UCSD-AML1 (cell line): Measurements from ENCODE around the gene NKX2-1.

Source experiments
- DNase-seq: peaks from one replicate; lab custom pipeline; 2025; ENCODE audit not compliant: unreplicated experiment; lab: John Stamatoyannopoulos, UW

The NKX2-1 gene

GRCh38 chr14:36518031-36518585 lies 1.9 kb downstream of the NKX2-1 start:
- no peak for DNase-seq

- DNase-seq = no peak
Measured at GRCh38 chr14:36517242-36518030, 2.6 kb downstream of the NKX2-1 start.

GRCh38 chr14:36516719-36517241 lies 3.3 kb downstream of the NKX2-1 start:
- no peak for DNase-seq

GRCh38 chr14:36515896-36516718 lies 3.9 kb downstream of the NKX2-1 start:
- DNase-seq = no peak

- no peak for DNase-seq
Measured at GRCh38 chr14:36515105-36515593, 4.9 kb downstream of the NKX2-1 start.

GRCh38 chr14:36514278-36515104 lies 5.5 kb downstream of the NKX2-1 start:
- DNase-seq = no peak

- DNase-seq = no peak
Measured at GRCh38 chr14:36513451-36514277, 6.4 kb downstream of the NKX2-1 start.

- no peak for DNase-seq
Measured at GRCh38 chr14:36513012-36513420, 7.0 kb downstream of the NKX2-1 start.

GRCh38 chr14:36512585-36513003 lies 7.4 kb downstream of the NKX2-1 start:
- DNase-seq = no peak

- DNase-seq = no peak
Measured at GRCh38 chr14:36511981-36512584, 7.9 kb downstream of the NKX2-1 start.

- DNase-seq = no peak
Measured at GRCh38 chr14:36510874-36511273, 9.2 kb downstream of the NKX2-1 start.

- DNase-seq = no peak
Measured at GRCh38 chr14:36510078-36510799, 9.8 kb downstream of the NKX2-1 start.

GRCh38 chr14:36509069-36509917 lies 10.7 kb downstream of the NKX2-1 start:
- DNase-seq = no peak

GRCh38 chr14:36508418-36509068 lies 11.5 kb downstream of the NKX2-1 start:
- no peak for DNase-seq

GRCh38 chr14:36507847-36508417 lies 12.1 kb downstream of the NKX2-1 start:
- no peak for DNase-seq

- DNase-seq = no peak
Measured at GRCh38 chr14:36506732-36507614, 13.1 kb downstream of the NKX2-1 start.
